Measurements from ENCODE around the gene SPAM1.
"Not testable (repeated sequence)": the region's sequence is repeated elsewhere in the genome, so short reads cannot be mapped to it uniquely, and the experiment has no call there.

The SPAM1 gene, protein sequence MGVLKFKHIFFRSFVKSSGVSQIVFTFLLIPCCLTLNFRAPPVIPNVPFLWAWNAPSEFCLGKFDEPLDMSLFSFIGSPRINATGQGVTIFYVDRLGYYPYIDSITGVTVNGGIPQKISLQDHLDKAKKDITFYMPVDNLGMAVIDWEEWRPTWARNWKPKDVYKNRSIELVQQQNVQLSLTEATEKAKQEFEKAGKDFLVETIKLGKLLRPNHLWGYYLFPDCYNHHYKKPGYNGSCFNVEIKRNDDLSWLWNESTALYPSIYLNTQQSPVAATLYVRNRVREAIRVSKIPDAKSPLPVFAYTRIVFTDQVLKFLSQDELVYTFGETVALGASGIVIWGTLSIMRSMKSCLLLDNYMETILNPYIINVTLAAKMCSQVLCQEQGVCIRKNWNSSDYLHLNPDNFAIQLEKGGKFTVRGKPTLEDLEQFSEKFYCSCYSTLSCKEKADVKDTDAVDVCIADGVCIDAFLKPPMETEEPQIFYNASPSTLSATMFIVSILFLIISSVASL

DNA sequence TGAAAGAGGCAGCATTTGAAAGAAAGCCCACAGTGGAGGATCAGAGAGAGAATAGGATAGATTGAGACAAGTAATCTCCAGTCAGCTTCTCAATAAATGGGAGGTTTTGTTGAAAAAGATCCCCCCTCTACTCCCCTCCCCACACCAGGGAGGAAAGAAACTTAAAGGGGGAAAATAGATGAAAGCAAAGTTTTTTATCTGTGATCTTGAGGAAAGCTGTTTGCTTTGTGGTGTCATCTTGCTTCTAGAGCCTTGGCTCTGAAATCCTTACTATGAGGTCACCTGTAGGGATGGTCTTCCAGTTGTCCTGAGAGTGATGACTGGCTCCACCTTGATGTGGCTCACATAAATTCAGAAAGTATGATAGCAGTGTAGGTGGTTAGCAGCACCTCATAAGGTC, at the start of gene SPAM1:
TSS of gene SPAM1 (plus strand) at position 301 of the 400 bp plus-strand sequence. CDS start 28,330 bp downstream, outside the sequence.
- no peak for DNase-seq

DNA sequence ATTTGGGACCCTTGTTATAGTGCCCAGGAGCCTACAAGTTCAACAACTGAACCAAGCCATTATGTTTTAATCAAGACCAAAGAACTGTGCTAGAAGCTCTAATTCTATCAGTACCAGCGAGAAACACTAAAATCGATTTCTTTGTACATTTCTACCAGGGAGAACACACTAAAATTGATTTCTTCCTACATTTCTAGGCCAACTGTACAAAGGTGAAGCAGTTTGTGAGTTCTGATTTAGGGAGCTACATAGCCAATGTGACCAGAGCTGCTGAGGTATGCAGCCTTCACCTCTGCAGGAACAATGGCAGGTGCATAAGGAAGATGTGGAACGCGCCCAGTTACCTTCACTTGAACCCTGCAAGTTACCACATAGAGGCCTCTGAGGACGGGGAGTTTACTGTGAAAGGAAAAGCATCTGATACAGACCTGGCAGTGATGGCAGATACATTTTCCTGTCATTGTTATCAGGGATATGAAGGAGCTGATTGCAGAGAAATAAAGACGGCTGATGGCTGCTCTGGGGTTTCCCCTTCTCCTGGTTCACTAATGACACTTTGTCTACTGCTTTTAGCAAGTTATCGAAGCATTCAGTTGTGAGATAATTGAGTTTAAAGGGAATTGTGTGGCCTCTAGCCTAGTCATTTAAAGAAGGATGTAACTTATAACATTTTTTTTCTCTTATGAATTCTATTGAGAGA, 48.3 kb upstream of the SPAM1 start:
- peak; percentile 23 for DNase-seq

DNA sequence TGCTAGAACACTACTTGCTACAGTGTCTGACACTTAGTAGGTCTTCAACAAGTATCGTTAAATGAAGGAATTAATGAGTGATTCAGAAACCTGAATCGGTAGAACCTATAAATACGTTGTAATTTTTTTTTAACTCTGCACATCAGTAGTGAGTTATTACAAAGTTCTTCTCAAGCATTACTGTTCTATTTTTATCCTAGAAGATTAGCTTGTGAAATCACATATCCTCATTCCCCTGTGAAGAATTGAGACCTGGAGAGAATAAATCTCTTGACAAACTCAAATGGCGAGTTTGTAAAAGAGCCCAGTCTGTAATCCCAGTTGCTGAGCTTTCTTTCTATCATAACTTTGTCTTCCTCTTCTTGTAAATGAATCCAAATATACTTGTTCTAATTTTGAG, 45.4 kb upstream of the SPAM1 start:
- no peak for DNase-seq

DNA sequence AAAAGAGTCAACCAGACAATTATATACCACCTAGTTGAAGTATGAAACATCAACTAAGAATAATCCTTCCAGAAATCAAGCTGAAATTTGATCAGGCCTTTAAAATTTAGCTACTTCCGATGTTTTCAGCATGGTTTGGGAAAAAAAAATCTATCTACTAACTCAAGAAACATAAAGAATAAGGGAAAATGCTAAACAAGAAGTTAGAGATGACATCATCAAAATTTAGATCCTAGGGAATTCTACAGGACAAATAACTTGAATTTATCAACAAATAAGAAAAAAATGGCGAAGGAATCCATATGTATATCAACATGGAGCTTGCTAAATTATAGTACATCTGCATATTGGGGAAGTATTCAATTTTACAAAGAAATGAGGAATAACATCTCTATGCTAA, 43.7 kb upstream of the SPAM1 start:
- no peak for DNase-seq

DNA sequence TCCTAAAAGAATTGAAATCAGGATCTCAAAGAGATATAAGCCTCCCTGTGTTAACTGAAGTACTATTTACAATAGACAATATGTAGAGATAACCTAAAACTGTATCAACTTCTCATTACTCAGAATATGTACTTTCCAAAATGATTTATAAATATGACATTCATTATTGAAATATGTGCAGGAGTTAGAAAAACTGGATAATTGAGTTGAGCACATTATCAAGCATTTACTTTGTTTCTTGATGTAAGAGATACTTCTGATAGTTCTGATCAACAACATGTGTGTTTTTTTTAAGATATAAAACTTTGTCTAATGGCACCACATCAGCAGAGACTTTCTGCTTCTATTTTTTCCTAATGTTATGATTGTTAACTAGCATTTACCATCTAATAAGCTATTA, 41.9 kb upstream of the SPAM1 start:
- no peak for DNase-seq

DNA sequence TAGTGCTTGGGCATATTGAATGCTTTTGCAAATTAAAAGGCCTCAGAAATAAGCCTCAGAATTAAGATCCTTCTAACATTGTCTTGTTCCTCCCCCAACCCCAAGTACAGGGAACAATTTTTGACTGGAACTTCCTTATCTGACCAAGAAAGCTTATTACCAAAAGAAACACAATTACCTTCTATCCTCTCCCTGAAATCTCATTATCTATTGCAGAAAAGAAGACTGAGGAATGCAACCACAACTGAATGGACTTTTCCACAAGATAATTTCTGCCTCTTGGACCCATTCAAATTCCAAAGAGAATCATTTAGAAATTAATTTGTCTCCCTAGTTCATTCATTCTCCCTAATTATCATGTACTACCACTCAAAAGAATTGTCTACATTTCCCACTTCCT, 36.8 kb upstream of the SPAM1 start:
- DNase-seq: no peak

DNA sequence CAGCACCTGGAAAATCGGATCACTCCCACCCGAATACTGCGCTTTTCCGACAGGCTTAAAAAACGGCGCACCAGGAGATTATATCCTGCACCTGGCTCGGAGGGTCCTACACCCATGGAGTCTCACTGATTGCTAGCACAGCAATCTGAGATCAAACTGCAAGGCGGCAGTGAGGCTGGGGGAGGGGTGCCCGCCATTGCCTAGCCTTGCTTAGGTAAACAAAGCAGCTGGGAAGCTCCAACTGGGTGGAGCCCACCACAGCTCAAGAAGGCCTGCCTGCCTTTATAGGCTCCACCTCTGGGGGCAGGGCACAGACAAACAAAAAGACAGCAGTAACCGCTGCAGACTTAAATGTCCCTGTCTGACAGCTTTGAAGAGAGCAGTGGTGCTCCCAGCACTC, 30.3 kb upstream of the SPAM1 start:
- DNase-seq: not testable (repeated sequence)

DNA sequence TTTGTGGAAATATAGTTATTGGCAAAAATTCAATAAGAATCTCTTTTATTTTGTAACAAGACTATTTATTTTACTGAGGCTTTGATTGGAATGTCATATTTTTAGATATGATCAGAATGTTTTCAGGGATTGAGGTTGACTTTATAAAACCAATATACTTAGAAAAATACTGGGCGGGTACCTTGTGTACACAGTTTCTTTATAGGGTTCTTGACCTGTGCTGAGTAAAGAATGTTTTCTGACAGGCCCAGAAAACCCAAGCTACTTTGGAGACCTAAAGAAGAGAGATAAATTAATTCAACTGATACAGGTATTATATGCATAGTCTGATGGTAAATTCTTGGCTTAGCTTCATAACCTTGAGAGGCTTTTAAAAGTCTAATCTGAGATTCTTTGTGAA, 23.9 kb upstream of the SPAM1 start:
- DNase-seq: peak; percentile 1

DNA sequence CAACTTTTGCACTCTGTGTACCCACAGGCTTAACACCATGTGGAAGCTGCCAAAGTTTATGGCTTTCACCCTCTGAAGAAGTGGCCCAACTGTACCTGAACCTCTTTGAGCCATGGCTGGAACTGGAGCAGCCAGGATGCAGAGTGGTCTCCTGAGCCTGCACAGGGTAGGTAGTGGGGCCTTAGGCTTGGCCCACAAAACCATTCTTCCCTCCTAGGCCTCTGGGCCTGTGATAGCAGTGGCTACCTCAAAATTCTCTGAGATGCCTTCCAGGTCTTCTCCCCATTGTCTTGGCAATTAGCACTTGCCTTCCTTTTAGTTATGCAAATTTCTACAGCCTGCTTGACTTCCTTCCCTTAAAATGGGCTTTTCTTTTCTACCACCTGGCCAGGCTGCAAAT, 19.3 kb upstream of the SPAM1 start:
- no peak for DNase-seq

DNA sequence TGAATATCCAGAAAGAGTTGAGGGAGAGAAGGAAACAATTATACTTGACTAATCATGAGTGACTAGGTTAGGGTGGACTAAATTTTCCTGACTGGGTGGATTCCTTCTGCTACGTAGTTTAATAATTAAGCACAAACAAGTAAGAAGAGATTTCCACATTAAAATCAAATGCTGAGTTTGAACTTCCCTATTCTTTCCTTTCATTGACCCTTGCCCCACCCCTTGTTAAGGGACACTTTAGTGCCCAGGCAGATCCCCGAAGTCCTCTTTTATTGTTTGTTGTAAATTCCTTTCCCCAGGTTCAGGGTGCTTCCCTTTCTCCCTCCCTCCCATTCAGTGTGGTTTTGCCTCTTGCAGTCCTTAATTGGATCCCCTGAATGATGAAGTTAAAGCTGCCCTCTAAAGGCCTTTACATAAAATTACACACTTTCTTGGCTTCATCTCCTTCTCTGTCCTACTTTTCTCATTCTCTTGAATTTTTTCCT, 8.8 kb upstream of the SPAM1 start:
- DNase-seq: peak; percentile 16

DNA sequence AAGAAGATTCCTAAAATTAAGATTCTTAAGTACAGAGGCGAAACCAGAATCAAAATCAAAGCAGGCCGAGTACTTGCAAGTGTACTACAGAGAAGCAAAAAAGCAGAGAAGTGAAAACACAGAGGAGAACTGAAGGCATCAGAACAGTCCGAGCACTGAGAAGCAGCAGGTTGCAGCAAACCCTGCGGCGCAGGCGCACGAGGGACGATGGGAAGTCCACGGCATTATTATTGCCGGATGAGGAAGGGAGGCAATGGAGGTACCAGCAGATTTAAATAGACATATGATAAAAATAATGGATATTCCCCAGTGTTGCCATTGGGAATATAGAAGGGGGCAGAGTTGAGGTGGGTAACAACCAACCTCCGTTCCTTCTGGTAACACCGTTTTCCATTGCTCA, 7.2 kb upstream of the SPAM1 start:
- no peak for DNase-seq

DNA sequence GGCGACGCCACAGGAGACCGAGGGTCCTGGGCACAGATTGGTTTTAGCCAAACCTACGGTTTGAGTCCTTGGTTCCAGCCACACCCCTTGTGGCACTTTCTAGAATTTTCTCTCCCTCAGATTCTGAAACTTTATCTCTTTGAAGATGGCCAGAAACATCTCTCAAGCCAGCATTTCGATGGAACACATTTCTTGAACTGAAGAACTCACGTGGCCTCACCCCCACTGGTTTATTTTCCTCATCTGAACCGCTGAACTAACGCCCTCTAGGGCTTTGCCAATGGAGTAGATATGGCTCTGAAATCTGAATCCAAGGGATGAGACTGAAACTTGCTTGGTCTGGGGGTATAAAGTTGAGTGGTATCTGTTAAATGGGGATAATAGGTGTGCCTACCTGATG, 6.7 kb upstream of the SPAM1 start:
- no peak for DNase-seq

DNA sequence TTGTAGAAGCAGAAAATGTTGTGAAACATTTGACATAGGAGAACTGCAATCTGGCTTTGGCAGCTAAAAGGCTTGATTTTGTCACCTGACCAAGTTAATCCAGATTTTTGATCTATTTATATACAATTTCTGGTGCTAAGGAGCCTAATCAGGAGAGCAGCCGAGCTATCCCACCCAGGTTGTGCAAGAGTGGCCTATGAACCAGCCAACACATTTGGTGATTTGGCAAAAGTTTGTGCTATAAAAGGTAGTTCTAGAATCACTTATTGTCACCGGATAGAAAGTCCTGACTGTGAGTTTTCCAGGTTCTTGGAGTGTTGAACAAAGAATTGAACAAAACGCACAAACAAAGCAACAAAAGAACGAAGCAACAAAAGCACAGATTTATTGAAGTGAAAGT, 1.4 kb upstream of the SPAM1 start:
- no peak for DNase-seq

DNA sequence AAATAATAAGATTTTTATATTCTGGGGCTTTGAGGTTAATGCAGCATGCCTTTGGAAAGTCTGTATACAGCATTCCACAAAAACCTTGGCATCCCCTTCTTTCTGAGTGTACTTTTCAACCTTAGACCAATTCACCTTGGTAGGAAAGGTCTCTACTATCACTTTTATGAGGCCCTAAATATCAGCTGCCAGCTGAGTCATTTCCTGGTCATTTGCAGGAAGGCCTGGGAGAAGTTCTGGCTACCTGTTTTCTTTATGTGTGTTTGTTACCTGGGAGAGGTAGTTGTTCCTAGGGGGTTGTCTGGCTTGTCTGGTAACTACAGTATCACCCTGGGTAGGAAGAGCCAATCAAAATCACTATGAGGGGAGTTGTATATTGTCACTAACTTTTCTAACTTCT, 4.1 kb downstream of the SPAM1 start:
- no peak for DNase-seq

DNA sequence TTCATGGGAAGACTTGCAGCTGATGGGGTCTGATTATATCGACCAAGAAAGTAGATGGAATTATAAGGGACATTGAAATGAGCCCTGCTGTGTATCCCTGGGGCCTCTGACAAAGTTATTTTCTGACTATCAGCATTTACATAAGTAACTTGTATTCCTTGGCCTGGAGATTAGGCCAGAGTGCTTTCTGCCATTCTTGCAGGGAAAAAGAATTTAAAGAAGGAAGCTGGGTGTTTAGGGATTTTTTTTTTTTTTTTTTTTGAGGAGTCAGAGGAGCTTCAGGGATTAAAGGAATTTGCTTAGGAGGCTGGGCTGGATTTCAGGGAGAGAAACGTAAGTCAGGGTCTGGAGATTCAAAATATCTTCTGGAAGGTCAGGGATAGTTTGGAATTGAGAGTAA, 4.6 kb downstream of the SPAM1 start:
- DNase-seq: no peak

DNA sequence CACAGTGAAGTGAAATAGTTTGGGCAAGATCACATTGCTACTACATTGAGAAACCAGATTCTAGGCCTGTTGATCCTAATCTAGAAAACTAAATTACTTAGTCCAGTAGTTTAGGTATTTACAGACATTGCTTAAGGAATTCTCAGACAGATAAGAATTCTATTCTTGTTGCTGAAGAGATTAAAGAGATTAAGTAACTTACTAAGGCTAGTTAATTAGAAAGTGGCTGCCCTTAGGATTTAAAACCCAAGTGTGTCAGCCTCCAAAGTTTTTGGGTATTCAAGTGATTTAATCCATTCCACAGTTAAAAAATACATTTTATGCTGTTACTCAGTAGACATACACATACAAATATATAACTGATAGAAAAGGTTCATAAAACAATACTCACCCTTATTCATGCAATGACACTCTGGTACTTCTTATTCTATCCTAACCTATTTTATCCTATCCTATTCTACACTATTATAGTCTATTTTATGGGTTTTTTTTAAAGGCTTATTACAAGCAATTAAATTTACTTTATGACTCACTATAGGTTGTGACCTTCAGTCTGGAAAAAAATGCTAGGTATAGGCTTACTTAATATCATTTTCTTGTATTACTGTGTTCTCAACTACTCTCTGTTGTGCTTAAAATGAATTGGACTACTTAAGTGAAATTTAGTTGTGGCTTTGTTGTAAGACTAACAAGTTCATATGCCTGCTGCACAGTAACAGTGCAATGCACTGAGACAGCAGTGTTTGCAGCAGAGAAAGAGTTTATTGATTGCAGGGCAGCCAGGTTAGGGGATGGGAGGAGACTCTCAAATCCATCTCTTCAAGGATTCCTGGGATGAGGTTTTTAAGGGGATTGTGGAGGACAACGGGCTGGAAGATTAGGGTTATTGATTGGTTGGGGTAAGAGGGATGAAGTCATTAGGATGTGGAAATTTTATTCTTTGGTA, 10.7 kb downstream of the SPAM1 start:
- DNase-seq: no peak

DNA sequence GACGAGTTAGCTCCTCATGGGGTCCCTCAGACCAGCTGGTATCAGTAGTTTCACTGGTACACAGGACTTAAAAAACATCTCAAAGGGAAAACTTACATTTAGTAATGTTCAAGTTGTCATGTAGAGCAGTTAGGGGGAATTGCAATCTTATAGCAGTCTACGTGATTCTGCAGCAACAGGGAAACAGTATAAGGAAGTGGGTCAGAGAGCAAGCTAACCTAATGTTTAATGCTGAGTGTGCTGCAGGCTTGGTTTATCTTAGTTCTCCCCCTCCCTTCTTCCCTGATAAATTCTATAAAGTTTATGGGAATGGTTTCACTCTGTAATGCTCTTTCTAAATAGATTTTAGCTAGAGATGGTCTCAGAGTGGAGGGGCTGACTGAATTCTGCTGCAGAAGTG, 11.3 kb downstream of the SPAM1 start:
- no peak for DNase-seq

DNA sequence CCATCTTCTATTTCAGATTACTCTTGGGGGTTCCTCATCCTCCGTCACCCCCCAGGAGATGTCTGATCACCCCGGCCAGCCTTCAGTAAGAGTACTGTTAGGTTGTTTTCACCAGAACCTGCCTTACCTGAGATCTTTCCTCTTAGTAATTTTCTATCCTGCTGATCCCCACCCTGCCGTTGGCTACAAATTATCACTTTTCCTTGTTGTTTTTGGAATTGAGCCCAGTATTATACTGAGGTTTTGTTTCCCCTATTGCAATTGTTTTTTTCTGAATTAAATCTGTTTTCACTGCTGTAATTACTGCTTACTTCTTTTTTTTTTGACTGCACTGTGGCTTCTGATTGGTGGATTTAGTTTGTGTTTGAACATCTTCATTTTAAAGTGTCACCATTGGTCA, 14.7 kb downstream of the SPAM1 start:
- DNase-seq: no peak

DNA sequence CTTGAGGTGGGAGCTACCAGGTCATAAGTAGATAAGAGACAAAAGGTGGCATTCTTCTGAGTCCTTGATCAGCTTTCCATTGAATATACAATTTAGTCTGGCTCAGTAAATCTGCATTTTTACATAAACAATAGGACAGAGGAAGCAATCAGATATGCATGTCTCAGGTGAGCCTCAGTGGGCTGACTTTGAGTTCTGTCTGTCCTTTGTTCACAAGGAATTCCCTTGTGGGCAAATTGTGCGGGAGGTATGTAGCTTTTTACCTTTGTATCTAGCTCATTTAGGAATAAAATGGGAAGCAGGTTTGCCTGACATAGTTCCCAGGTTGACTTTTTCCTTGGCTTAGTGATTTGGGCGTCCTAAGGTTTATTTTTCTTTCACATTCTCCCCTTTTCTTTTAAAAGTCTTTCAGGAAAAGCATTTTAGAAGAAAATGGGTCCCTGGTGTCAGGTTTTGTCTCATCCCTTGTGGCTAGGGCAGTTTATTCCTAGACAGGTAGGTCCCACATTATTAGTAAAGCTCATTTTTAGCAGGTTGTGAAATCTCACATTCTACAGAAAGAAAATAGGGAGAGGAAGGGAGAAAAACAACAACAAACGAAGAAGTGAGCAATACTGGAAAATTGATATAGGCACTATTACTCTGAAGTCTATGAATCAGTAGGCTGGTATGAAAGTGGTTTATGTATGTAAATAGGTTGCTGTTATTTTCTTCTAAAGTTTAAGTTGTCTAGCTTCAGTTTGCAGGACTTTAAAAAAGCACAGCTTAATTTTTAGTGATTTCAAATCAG, 16.5 kb downstream of the SPAM1 start:
- no peak for DNase-seq

DNA sequence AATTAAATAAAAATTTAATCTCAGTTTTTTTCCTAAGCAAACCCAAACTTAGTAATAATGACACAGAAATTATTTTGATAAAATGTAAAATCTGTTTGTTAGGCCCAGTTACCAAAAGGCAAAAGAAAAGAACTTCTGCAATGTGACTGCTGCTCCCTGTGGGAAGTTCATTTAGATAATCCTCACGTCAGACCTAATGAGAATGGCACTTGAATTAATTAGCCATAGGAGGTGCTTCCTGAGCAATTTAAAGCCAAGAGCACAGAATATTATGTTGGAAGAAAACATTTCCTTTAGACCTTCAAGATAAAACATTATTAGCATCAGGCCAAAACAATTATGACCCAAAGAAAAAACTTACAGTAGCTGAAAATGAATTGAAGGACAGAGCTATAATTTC, 19.4 kb downstream of the SPAM1 start:
- DNase-seq: no peak

DNA sequence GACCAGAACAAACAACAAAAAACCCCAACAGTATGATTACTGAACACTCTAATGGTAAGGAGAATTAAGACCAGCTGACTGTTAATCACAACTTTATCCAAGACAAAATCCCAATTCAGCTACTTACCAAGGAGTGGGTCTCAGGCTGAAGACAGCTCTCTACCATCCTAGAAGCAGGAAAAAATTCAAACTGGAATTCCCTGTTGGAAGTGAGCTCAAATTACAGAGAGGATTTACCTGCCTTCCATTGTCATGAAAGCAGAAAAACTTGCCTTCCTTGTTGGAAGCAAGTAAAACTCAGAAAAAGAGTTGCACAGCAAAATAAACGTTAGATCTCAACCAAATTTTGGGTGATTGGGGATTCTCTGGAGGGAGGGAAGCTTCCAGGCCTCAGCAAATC, 20.9 kb downstream of the SPAM1 start:
- DNase-seq: no peak

DNA sequence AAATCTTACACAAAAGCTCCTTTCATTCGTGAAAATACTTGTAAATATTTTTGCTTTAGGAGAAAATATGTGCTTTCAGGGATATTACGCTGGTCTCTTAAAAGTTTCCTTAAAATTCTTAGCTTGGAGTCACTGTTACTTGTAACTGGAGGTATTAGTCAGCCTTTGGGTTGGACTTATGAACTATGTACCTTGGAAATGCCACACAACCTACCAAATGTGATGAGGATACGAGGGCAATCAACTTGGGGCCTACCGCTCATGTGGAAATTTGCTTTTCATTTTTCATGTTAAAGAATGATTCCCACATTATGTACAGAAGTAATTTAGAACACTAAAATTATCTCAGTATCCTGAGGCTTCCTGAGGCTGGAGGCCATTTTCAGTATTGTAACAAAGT, 23.1 kb downstream of the SPAM1 start:
- no peak for DNase-seq
